HG03460 (cell line): ENCODE measurements around the gene KIAA1755.
A peak's percentile ranks its signal among the peaks of the same experiment; 100 is the strongest.

ENCODE experiments used
- ATAC-seq: cut with Tn5 transposase; IDR thresholded peaks from one replicate; pipeline ENCODE4 v1.9.1; 2021; ENCODE audit not compliant: unreplicated experiment

Gene KIAA1755

DNA sequence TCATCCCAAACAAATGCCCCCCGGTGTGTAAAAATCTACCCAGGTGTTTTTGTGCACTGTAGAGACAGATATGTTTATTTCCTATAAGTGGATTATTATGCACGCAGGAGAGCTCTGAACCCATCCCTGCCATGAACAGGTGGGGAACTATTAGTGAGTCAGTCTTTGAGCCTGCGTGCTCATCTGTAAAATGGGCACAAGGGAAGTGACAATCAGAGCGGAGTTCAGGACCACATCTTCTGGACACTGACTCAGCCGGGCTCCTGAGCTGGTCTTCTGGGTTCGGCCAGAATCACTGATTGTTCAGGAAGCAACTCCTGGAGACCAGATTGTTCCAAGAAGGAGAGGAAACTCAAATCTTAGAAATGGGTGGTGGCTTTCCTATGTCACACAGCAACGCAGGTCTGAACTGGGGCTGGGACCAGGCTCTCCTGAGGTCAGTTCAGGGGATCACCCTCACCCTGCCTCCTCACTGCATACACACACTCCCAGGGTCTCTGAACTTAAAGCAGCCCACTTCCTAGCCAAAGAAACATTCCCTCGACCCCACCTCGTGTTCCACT lies 68.1 kb downstream of the KIAA1755 start:
- no peak for ATAC-seq

- no peak for ATAC-seq
Observed at GRCh38 chr20:38191654-38192053, 68.9 kb downstream of the KIAA1755 start.

- ATAC-seq: no peak
Observed at GRCh38 chr20:38190936-38191371, 69.6 kb downstream of the KIAA1755 start.

- no peak for ATAC-seq
Observed at GRCh38 chr20:38190166-38190565, 70.4 kb downstream of the KIAA1755 start.

- ATAC-seq: no peak
Observed at GRCh38 chr20:38187517-38187916, 73.0 kb downstream of the KIAA1755 start.

DNA sequence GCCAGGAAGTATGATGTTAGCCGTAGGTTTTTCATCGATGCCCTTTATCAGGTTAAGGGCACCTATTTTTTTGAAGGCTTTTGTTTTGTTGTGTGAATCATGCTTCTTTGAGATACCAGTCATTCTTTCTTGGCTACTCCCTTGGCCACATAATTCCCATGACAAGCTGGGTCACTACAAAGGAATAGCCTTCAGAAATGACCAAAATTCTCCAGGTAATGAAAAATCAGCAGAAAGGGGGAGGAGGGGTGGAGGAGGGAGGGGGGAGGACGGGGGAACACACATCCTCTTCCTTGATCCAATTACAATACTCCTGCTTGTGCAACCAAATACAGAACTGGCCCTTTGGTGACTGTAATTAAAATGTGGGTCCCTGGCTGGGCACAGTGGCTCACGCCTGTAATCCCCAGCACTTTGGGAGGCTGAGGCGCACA lies 73.7 kb downstream of the KIAA1755 start:
- ATAC-seq: no peak

DNA sequence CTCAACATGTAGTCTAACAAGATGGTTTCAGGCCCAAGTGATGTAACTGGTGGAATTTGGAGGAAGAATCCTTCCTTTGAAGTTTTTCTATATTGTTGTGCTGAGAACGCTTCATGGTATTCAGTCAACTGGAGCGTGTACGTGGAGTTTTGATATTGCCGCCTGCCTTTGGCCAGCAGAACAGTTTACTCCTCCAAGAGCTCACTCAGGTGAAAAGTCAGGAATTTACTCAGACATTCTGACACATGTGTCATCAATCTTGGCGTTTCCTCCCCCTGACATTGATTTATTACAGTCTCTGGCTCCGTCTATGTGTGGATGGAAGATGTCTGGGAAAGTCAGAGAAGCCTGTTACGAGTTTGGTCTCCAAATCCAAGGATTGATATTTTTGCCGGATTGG lies 76.4 kb downstream of the KIAA1755 start:
- ATAC-seq: no peak

DNA sequence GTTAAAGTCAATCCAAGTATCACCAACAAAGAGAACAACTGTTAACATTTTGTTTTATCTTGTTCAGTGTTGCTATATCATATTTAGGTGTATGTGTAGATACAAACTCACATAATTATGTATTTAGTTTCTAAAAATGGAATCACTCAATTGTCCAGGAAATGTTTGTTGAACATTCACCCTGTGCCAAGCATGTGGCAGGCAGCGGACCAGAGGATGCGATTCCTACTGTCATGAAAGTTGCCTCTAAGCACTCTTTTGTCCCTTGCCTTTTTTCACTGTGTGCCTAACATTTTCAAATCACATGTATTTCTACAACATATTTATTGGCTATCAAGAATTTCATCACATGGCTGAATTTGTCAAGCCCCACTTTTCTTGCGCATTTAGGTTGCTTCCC lies 78.6 kb downstream of the KIAA1755 start:
- no peak for ATAC-seq

DNA sequence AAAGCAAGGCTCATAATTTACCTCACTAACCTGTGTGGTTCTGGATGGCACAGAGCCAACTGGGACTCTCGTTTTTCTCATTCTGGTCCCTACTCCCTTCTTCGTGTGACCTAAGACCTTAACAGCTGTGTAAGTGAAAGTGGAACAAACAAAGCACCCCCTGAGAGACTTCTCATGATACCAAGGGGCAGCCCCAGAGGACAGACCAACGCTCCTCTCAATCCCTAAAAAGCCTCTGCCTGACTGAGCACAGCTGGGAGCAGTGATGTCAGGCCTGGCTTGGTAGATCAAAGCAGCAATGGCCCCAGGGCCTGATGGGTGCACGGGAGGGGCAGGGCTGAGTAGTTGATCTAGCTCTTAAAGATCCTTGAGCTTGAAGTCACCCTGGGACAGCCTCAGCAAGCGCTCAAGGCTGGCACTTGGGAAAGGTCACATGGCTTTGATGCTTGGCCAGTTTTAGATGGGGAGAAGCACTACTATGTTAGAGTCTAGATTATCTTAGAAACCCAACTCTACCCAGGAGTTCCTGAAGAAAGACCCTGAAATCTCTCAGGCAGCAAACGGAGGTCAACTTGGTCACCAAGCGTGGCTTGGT lies 79.2 kb downstream of the KIAA1755 start:
- ATAC-seq: peak; percentile 94

GRCh38 chr20:38180781-38181180 lies 79.8 kb downstream of the KIAA1755 start:
- no peak for ATAC-seq

GRCh38 chr20:38179846-38180245 lies 80.7 kb downstream of the KIAA1755 start:
- no peak for ATAC-seq

DNA sequence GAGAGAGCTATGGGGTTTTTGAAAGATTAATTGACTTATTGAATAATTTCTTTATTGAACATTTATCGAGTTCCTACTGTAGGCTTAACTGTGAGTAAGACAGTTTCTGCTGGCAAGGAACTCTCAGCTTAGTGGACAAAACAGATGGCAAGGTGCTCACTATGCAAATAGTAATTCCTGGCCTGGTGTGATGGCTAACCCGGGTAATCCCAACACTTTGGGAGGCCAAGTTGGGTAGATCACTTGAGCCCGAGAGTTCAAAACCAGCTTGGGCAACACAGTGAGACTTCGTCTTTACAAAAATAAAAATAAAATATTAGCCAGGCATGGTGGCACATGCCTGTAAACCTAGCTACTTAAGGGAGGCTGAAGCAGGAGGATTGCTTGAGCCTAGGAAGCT lies 82.0 kb downstream of the KIAA1755 start:
- no peak for ATAC-seq

DNA sequence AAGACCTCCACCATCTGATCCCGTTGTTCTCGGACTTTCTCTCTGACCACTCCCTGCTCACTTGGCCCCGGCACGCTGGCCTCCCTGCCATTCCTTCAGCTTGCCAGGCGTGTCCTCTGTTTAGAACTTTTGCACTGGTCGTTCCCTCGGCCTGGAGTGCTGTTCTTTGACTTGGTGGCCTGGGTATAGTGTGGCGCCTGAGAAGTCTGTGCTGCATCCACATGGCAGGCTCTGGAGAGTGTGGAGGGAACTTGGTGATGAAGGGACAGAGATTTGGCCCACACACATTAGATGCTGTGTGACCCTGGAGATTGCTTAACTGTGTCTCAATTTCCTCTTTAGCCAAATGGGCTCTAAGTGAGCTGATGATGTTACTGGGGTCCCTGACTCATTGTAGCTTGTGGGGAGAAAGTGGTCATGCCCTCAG lies 82.5 kb downstream of the KIAA1755 start:
- no peak for ATAC-seq

DNA sequence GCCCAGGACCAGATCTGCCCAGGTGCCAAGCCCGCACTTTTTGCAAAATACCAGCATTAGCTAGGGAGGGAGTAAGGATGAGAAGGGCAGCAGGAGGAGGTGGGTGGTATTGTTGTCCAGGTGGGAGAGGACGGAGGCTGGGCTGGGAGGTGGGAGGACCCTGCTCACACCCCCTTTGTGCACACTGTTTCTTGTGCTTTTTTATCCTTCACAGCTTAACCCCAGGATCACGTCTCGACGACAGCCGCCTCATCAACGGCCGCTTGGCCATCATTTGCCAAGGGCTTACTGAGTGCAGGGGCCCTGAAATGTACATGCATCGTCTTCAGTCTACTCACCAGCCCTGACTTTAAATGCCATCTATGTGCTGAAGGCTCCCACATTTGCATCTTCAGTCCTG lies 83.3 kb downstream of the KIAA1755 start:
- no peak for ATAC-seq

DNA sequence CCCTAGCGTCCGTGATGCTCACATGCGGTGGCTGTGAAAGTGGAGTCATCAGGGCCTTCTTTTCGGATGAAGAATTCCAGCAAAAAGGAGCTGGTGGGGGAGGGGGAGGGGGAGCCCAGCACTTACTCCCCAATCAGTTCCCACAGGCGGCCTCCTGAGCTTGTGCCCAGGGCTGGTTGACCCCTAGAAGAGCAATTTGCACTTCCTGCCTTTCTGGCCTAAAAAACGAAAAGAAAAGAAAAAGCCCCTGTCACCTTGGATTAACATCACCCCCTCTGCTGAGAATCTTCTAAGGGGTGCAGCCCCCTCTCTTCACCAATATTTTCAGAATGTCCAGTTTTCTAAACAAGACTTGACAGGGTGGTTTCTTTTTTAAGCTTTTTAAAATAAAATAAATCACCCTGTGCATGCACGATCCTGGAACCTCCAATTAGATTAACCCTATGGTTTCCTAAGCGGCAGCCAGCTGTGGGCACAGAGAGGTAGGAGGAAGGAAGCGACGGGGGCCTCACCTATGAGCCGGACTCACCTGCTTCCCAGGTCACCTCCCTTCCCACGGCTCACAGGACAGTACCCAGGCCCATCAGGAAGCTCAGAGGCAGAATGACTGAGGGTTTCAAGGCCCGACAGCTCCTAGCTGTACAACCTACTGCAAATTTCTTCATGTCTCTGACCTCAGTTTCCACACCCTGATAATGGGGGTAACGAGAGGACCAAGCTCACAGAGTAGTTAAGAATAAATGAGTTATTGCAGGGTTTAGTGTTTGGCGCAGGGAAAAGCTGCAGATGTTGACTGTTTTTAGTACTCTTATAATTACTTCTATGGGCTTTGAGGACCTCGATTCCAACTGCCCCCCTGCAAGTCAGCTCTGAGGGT lies 85.0 kb downstream of the KIAA1755 start:
- ATAC-seq: no peak

- no peak for ATAC-seq
Observed at GRCh38 chr20:38173237-38174156, 87.0 kb downstream of the KIAA1755 start.

DNA sequence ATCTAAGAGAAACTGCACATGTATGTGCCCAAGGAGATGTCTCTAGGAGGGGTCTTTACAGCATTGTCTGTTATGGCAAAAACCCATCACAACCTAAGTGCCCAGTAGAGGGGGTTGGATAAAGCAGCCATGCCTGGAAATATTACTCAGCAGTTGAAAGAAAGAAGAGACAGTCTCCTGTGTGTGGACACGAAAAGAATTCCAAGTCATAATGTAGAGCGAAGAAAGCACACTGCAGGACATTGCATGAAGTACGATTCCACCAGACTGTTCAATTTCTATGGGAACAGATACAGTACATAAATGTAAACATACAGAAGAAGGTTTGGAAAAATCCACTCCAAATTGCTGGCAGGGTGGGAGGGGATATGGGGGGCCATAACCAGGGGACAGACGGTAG lies 88.1 kb downstream of the KIAA1755 start:
- no peak for ATAC-seq

DNA sequence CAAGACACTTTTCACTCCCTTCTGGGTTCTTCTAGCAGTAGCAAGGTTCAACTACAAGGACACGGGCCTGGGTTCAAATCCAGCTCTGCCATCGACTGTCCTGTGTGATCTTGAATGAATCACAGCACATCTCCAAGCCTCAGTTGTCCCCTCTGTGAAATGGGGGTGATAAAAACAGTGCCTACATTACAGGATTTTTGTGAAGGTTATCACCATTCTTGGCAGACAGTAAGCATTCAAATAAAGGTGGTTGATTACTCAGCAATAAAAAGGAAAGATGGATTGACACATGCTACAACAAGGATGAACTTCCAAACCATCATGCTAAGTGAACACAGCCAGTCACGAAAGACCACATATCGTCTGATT lies 88.9 kb downstream of the KIAA1755 start:
- ATAC-seq: no peak

DNA sequence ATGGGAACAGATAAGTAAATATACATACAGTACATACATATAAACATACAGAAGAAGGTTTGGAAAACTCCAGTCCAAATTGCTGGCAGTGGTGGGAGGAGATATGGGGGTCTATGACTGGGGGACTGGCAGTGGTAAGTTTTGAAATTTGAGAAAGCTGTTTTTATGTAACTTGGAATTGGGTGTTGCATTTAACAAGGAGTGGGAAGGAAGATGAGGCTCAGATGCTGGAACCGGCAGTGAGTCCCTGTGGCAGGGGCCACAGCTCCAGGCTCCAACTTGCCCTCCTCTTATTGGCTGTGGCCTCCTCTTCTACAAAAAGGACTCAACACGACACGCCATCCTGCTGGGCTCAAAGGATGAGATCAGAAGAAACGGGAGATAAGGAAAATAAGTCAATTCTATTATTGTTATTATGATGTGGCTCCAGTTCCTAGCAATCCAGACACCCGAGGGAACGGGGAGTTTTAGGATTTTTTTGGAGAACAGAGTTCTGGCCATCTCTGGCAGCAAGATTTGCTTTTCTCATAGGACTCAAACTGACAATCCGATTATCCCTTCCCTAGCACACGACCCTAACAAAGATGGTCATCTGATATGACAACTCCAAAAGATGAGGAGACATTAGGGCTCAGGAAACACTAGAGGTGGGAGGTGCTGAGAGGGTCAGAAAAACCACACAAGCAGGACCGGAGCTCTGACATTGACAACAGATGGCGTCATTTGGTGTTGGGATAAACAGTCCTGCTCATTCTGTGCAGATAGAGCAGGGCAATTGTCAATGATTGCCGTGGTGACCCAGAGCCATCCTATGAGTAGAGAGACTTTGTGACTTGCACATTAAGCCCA lies 89.5 kb downstream of the KIAA1755 start:
- ATAC-seq: no peak

- no peak for ATAC-seq
Observed at GRCh38 chr20:38170219-38170825, 90.2 kb downstream of the KIAA1755 start.
